Progenitor cell of endocrine pancreas (in vitro differentiated cells): ENCODE data around the gene C10orf105. TPM values are rescaled to one million over a fixed set of nuclear protein-coding genes. Genes with fewer than 3 reads are reported as not detected.

ENCODE experiments used
- DNase-seq: peaks from one replicate; pipeline ENCODE4 v3.0.0; 2021; ENCODE audit warnings: low spot score; ENCODE audit not compliant: unreplicated experiment
- H3K27ac Mint-ChIP-seq: 2 replicates; pipeline ENCODE4 v1.8.0; 2021; ENCODE audit warnings: mild to moderate bottlenecking, moderate library complexity, mixed read lengths
- H3K27me3 Mint-ChIP-seq: 2 replicates; pipeline ENCODE4 v1.8.0; 2021; ENCODE audit warnings: mixed read lengths
- H3K36me3 Mint-ChIP-seq: 2 replicates; pipeline ENCODE4 v1.8.0; 2022; ENCODE audit warnings: mixed read lengths; ENCODE audit not compliant: insufficient read depth
- H3K4me1 Mint-ChIP-seq: 2 replicates; pipeline ENCODE4 v1.8.0; 2021; ENCODE audit warnings: low read depth, mixed read lengths
- H3K4me3 Mint-ChIP-seq: 2 replicates; pipeline ENCODE4 v1.8.0; 2021; ENCODE audit warnings: low read depth, mild to moderate bottlenecking, moderate library complexity, mixed read lengths
- H3K9me3 Mint-ChIP-seq: 2 replicates; pipeline ENCODE4 v1.8.0; 2021; ENCODE audit warnings: low read depth, mixed read lengths
- total RNA-seq: library from RNA; stranded (reverse); gene quantifications from 2 replicates; pipeline ENCODE4 v1.2.1, GENCODE V29; 2021
- TF ChIP-seq, protein P1 (sequence below): fragments of 200-600 bp; sonication (generic); IDR thresholded peaks from one replicate; pipeline ENCODE4 v1.5.0; 2021; ENCODE audit warnings: antibody characterized with exemption, mild to moderate bottlenecking; ENCODE audit not compliant: unreplicated experiment

Gene C10orf105
- total RNA-seq, 1 donor from 2014 or later: not detected

- Mint-ChIP-seq H3K4me1 (peaks cover 3% of the 10 kb centered on the region), H3K9me3 (no peaks in the 10 kb centered on the region), H3K4me3 (no peak overlapping the region), H3K27me3 (peaks cover 3% of the 10 kb centered on the region), H3K36me3 (no peaks in the 10 kb centered on the region), H3K27ac (no peak overlapping the region)
- no peak for DNase-seq
- TF ChIP-seq, protein P1, sequence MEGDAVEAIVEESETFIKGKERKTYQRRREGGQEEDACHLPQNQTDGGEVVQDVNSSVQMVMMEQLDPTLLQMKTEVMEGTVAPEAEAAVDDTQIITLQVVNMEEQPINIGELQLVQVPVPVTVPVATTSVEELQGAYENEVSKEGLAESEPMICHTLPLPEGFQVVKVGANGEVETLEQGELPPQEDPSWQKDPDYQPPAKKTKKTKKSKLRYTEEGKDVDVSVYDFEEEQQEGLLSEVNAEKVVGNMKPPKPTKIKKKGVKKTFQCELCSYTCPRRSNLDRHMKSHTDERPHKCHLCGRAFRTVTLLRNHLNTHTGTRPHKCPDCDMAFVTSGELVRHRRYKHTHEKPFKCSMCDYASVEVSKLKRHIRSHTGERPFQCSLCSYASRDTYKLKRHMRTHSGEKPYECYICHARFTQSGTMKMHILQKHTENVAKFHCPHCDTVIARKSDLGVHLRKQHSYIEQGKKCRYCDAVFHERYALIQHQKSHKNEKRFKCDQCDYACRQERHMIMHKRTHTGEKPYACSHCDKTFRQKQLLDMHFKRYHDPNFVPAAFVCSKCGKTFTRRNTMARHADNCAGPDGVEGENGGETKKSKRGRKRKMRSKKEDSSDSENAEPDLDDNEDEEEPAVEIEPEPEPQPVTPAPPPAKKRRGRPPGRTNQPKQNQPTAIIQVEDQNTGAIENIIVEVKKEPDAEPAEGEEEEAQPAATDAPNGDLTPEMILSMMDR: no peak
Measured at GRCh38 chr10:71726580-71727104, 7.1 kb upstream of the C10orf105 start.

DNA sequence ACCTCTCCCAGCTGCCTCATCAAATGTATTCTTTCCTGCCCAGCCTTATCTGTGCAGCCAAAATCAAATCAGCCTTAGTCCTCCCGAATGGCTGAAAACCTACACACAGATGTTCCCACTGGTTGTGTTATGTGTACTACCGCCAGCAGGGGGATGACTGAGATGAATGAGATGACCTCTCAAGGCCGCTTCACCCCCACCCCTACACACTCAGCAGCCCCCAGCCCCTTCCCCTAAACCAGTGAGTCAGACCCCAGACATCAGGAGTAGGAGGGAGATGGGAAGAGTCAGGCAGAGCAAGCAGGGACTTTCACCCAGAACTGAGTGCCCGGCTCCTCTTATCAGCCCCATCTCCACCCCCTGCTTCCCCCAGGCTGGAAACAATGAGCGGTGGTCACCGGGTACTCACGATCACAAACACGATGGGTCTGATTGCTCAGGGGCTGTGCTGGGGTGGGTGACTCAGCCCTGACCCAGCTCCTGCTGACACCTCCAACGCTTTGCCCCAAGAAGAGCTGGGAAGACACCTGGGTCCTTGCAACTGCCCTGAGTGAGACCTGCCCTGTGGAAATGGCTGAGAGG is 6.5 kb upstream of the C10orf105 start:
- peaks cover 3% of the 10 kb centered on the region for H3K4me1 Mint-ChIP-seq
- H3K4me3 Mint-ChIP-seq: no peak overlapping the region
- no peak overlapping the region for H3K27ac Mint-ChIP-seq

GRCh38 chr10:71725249-71725648 is 5.7 kb upstream of the C10orf105 start:
- DNase-seq: no peak
- Mint-ChIP-seq H3K36me3 (no peaks in the 10 kb centered on the region), H3K4me1 (peaks cover 3% of the 10 kb centered on the region), H3K27me3 (peaks cover 16% of the 10 kb centered on the region), H3K4me3 (no peak overlapping the region), H3K27ac (no peak overlapping the region), H3K9me3 (no peaks in the 10 kb centered on the region)
- TF ChIP-seq, protein P1: no peak

More for the DNA sequence above, 6.5 kb upstream of the C10orf105 start:
- no peaks in the 10 kb centered on the region for H3K9me3 Mint-ChIP-seq
- DNase-seq: no peak
- H3K36me3 Mint-ChIP-seq: no peaks in the 10 kb centered on the region
- peaks cover 8% of the 10 kb centered on the region for H3K27me3 Mint-ChIP-seq
- TF ChIP-seq, protein P1: peak; percentile 51

DNA sequence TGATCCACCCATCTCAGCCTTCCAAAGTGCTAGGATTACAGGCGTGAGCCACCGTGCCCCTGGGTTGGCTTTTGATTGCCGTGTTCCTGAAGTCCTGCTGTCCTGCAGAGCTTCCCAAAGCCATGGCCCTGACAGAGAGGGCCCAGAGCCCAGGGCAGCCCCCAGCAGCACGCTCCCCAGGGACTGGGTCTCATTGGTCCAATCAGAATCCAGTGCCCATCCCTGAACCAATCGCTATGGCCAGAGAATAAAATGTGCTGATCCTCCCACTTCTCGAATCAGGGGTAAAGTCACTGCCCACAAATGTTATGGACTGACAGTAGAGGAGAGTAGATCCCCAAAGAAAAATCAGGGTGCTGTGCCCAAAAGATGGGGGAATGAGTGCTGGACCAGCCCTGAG is 5.0 kb upstream of the C10orf105 start:
- TF ChIP-seq, protein P1: no peak
- Mint-ChIP-seq H3K36me3 (no peaks in the 10 kb centered on the region), H3K27ac (no peak overlapping the region), H3K4me1 (peaks cover 3% of the 10 kb centered on the region), H3K4me3 (no peak overlapping the region), H3K9me3 (no peaks in the 10 kb centered on the region), H3K27me3 (peaks cover 16% of the 10 kb centered on the region)
- no peak for DNase-seq

DNA sequence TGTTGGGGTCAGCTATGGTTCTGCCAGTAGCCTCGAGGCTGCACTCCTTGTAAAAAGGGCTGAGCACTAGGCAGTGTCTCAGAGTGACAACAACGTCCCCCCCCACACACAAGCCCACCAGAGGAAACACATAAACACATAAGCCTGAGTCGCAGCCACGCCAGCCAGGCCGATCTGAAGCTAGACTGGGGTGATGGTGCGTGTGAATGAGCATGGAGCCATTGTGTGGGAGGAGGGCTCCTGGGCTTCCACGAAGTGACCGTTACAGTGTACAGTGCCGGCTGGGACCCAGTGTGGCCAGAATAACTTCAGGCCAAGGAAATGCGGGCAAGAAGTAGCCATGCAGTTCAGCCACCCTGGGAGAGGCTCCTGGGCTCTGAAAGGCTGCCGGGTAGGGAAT is 3.7 kb upstream of the C10orf105 start:
- Mint-ChIP-seq H3K27me3 (peaks cover 16% of the 10 kb centered on the region), H3K9me3 (no peaks in the 10 kb centered on the region), H3K27ac (no peak overlapping the region), H3K4me1 (peaks cover 3% of the 10 kb centered on the region), H3K4me3 (no peak overlapping the region), H3K36me3 (no peaks in the 10 kb centered on the region)
- no peak for DNase-seq
- TF ChIP-seq, protein P1: no peak
